Central memory CD4-positive, alpha-beta T cell (primary cell): ENCODE data around the gene SSC4D.
A peak's percentile ranks its signal among the peaks of the same experiment; 100 is the strongest.
"Not testable (repeated sequence)": the region's sequence is repeated elsewhere in the genome, so short reads cannot be mapped to it uniquely, and the experiment has no call there.

Experiments
- DNase-seq: peaks from one replicate; pipeline ENCODE4 v3.0.0; 2022

Gene SSC4D

DNA sequence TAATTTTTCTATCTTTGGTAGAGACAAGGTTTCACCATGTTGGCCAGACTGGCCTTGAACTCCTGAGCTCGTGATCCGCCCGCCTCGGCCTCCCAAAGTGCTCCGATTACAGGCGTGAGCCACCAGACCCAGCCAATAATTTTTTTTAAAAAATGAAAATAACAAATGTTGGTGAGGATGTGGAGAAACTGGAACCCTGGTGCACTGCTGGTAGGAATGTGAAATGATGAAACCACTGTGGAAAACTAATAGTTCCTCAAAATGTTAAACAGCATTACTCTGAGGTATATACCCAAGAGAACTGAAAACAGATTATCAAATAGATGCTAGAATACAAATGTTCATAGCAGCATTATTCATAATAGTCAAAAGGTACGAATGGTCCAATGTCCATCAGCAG is 27.7 kb downstream of the SSC4D start:
- no peak for DNase-seq

DNA sequence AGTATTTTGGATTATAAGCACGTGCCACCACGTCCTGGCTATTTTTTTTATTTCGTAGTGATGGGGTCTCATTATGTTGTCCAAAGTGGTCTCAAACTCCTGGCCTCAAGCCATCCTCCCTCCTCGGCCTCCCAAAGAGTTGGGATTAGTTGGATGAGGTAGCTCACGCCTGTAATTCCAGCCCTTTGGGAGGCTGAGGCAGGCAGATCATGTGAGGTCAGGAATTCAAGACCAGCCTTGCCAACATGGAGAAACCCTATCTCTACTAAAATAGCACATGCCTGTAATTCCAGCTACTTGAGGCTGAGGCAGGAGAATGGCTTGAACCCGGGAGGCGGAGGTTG is 28.9 kb downstream of the SSC4D start:
- no peak for DNase-seq

DNA sequence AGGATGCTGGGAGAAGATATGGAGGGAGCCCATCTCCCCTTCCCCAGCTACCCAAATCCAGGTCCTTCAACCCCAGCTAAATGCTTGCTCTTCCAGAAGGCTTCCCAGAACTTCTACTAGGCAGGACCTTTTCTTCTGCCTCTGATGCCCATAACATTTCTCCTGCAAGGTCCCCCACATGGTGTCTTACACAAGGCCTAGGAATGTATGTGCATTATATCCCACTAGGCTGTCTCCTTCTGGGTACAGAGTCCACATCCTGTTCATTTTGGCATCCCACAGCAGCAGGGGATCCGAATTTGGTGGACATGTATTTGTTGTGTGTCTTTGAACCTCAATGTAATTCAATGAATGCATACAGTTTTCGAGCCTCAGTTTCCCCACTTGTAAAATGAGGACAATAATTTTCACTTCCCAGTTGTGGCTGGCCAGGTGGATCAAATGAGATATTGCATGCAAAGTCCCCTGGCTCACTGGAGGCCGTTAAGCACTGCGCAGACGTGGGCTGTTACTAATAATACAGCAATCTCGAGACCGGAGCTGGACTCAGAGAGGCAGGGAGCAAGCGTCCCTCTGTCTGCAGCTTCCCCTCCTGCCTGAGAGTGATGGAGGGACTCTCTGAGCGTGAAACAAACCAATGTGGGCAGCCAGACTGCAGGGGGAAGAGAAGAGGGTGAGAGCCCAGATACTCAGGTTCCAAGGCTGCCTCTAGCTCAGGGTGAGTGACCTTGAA is 32.1 kb downstream of the SSC4D start:
- no peak for DNase-seq

DNA sequence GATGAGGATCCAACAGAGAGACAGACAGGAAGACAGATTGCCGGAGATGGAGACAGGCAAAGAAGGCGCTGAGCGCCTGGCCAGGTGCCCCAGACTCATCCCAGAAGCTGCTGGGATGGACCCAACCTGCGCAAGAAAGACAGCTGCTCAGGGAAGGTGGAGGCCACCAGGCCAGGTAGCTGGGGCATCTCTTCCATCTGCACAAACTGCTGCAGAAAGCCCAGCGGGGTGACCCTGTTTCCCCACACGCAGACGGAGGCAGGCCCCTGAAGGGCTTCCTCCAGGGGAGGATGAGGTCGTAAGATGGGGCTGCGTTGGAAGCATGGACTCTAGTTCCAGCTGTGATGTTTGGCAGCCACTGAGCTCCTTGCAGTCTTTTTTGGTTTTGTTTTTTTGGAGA is 34.2 kb downstream of the SSC4D start:
- no peak for DNase-seq

DNA sequence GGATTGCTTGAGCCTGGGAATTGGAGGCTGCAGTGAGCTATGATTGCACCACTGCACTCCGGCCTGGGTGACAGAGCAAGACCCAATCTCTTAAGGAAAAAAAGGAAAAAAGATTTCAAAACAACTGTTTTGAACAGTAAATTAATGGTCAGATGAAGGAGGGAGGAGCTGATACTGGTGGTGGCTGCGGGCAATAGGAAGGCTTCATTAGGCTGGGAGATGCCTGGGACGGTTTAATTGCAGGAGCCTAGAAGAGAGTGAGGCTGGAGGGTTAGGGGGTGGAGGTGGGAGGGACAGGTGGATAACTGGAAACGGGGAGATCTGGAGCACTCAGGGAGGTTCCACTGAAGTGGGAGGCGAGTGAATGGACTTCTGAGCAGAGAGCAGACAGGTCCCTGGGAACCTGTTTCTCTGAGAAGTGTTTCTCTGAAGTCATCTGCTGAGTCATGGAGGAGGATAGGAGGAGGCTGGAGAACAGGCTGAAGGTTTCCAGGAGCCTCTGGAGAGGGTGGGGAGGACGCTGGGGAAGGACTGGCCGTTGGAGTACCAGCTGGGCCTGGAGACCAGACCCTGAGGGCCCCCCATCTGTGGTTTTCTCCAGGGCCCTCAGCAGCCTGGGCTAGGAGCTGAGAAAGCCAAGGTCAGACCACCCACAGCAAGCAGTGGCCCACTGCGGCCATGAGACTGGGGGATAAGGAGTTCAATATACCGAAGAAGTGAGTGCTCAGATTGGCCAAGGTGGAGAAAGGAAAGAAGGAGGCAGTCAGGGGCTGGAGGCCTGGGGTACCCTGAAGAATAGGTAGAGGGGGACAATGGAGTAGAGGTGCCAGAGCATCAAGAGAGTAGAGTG is 36.3 kb downstream of the SSC4D start:
- DNase-seq: no peak

DNA sequence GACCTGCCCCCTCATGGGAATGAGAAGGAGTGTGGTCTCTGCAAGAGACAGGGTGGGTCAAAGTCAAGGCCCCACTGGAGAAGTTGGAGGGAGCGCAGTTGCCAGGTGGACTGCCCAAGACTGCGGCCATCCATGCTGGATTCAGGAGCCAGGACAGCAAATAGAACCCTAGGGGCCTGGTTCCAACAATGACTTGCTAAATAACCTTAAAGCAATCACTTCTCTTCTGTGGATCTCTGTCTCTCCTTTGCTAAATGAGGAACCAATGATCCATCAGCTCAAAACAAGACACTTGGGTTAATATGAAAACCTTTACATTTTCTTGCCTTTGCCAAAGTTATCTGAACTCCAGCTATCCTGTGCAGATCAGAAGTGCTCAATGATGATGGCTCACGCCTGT is 38.1 kb downstream of the SSC4D start:
- DNase-seq: no peak

DNA sequence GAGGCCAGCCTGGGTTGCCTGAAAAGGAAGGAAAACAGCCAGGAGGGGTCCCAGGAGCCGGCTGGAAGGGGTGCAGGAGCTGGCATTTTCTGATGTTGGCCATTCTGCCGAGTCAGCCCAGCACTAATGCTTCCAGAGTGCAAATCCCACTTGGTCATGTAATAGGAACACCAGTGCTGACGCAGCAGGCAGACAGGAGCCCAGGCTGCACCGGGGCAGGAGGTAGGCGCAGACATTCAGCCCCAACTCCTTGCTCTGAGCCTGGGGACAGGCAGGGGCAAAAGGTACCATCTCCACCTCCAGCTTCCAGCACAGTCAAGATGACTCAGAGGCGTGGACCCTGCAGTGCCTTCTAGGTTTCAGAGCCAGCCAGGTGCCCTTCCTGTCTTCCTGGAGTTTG is 40.5 kb downstream of the SSC4D start:
- DNase-seq: no peak

DNA sequence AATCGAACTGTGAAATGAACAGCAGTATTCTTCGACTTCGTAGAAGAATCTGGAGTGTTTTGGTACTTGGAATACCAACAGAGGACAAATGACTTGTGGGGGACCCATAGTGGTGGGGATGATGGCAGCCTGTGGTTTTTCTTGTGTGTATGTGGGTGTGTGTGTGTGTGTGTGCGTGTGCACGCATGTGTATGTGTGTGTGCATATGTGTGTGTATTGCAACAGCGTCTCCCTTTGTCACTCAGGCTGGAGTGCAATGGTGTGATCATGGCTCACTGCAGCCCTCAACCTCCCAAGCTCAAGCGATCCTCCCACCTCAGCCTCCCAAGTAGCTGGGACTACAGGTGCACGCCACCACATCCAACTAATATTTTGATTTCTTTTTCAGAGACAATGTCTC is 41.3 kb downstream of the SSC4D start:
- DNase-seq: no peak

DNA sequence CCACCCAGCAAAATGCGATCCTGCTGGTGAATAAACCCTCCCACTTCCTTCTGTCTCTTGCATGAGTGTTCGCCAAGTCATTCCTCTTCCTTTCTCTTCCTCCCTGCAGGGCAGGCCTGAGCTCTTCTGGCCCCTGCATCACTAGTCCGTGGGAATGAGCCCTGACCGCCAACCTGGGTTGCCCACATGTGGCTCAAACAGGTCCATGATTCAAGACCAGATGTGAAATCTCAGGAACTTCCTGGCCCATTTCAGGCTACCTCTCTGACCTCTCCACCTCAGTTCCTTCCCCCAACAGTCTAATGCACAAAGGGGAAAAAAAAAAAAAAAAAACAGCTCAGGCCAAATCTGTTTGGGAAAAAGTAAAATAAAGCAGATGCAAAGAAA is 45.3 kb downstream of the SSC4D start:
- DNase-seq: no peak

DNA sequence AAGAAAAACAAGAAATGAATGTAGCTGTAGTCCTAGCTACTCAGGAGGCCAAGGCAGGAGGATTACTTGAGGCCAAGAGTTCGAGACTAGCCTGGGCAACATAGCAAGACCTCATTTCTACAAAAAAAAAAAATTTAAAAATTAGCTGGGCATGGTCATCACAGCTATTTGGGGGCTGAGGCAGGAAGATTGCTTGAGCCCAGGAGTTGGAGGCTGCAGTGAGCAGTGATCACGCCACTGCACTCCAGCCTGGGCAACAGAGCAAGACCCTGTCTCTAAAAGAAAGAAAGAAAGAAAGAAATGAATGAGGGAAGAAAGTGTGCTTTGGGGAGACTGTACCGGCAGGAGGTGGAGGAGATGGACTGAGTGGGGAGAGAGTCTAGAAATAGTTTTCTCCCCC is 45.7 kb downstream of the SSC4D start:
- not testable (repeated sequence) for DNase-seq

DNA sequence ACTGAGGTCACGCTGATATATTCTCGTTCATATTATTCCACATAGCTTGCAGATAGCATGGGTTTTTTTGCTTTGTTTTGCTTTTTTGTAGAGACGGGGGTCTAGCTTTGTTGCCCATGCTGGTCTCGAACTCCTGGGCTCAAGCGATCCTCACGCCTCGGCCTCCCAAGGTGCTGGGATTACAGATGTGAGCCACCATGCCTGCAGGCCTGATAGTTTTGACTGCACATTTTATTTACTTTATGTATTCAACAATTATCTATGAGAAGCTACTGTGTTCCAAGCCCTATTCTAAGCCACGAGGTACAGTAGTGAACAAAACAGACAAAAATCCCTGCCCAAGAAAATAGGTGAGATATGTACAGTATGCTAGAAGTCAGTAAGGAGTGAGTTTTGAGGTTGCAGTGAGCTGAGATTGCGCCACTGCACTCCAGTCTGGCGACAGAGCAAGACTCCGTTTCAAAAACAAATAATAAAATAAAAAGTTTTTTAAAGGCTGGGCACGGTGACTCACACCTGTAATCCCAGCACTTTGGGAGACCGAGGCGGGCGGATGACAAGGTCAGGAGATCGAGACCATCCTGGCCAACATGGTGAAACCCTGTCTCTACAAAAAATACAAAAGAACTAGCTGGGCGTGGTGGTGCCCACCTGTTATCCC is 49.4 kb downstream of the SSC4D start:
- no peak for DNase-seq

DNA sequence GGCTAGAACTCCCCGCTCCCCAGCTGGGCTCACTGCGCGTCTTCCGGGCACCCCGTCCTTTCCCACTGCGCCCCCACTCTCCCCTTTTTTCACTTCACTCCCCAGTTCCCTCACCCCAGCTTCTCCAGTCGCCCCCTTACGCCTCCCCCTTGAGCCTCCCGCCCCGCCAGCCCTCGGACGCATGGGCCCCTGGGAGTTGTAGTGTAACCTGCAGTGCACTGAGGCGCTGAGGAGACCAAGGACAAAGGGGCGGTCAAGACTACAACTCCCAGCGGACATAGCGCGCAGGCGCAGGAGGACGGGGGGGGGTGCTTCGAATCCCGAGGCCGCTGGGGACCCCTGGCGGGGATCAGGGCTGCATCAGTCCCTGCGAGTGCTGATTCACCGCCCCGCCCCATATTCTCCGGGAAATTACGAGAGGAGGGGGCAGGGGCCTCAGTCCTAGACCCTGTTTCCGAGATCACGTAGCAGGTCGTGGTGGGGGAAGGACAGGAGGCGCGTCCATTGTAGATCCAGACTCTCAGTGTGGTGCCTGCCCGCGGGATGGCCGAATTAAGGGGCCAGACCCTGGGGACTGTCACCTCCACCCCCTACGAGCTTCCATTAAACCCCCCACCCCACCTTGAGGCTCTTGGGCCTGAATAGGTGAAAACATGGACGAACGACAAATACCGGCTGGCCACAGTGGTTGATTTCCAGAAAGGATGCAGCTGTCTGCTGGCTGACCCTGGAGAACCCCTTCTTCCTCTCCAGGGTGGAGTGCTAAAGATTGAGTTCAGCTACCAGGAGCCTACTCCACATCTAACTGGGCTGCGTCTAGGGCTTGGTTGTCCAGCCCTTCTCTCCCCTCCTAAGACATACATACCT is 50.2 kb downstream of the SSC4D start:
- peak; percentile 96 for DNase-seq

DNA sequence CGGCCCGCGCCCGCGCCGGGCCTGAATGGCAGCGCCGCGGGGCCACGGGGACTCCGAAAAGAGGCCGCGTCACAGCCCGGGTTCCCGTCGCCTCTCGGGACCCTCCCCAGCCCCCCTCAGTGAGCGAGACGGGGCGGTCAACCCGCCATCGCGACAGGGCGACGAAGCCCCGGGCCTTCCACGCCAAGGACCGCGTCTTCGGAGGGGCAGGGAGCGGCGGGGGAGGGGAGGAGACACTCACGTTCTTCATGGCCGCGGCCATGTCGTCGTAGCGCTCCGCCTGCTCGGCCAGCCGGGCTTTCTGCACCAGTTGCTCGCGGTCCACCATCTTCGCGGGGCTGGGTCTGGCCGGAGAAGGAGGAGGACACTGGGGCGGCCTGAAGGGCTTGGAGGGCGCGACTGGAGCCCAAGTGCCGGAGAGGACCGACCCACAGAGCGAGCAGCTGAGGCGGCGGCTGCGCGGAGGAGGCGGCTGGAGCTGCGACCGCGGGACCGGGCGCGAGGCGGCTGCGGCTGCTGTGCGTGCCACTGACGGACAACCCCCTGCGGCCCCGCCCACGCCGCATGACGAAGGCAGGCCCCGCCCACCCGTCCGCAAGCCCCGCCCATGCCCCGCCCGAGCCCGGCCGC is 50.9 kb downstream of the SSC4D start, which contains the start of gene YWHAG:
YWHAG (minus strand) TSS at position 511 of the 630 bp plus-strand sequence; CDS start at position 328, 183 bp downstream.
- peak; percentile 85 for DNase-seq

DNA sequence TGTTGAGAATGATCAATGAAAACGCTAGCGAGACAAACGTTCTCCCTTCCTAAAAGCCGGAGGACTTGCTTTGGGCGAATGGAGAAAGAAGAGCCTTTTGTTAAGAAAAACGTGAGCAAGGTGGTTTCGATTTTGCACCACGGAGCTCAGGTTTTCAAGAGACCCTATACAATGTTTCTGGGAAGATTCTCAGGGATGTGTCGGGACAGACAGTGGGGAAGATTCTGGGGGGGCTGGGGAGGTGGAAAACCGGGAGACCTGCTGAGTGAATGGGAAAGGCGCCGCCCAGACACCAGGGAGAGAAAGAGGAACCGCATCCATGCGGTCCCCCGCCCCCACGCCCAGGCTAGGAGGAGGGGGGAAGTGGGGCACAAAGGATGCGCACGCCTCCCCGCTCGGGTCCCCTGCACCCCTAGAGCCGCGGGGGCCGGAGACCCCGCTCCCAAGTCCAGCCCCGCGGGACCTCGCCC is 51.5 kb downstream of the SSC4D start:
- peak; percentile 47 for DNase-seq

DNA sequence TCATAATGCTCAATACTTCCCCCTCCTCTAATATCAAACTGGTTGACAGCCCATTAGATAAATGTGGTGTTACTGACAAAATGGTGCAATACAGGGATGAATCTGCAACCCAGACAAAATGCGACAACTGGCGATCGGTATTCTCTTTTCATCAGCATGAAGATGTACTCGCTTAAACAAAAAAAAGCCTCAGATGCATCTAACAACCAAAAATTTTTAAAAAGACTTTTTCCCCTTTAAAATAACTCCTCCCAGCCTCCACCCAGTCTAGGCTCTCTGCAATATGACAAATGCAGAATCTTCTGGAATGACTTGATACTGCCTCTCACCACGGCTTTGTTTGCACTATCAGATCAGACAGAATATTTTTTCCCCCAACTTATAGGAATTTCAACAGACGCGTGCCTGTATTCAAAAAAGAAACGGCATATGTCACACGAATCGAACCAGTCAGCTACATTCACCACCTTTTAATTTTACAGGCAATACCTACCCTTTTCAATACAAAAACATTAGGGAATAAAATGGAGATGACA is 52.0 kb downstream of the SSC4D start:
- no peak for DNase-seq

DNA sequence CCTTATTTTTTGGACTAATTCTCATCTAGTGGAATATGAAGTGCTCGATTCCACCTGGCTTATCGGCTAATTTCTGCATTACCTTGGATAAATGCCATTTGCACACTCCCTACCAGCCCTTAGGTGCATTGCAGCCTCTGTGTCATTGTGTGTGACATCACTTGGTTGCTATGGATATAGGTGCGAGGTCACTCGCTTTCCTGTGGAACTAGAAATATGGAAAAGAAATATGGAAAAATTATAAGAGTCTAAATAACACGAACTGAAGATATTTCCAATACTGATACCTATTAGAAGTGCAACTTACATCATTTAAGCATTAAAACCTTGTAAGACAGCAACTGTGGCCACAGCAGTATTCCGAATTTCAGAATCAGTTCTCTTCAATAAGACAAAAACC is 52.7 kb downstream of the SSC4D start:
- no peak for DNase-seq

DNA sequence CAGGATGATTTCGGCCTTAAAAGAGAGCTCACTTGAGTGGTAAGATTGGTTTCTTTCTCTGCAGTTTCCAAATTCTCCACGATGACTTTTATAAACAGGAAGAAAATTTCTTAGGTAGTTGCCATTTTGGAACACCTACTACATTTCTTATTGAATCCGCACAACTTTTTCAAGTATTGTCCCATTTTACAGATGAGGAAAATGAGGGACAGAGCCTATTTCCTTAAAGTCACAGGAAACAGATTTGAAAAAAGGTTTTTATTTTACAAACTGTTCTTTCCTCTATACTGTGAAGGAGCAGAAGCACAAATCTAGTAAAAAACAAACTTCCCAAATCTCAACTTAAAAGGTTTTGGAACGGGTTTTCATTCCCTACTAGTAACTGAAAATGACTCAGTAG is 53.4 kb downstream of the SSC4D start:
- no peak for DNase-seq

DNA sequence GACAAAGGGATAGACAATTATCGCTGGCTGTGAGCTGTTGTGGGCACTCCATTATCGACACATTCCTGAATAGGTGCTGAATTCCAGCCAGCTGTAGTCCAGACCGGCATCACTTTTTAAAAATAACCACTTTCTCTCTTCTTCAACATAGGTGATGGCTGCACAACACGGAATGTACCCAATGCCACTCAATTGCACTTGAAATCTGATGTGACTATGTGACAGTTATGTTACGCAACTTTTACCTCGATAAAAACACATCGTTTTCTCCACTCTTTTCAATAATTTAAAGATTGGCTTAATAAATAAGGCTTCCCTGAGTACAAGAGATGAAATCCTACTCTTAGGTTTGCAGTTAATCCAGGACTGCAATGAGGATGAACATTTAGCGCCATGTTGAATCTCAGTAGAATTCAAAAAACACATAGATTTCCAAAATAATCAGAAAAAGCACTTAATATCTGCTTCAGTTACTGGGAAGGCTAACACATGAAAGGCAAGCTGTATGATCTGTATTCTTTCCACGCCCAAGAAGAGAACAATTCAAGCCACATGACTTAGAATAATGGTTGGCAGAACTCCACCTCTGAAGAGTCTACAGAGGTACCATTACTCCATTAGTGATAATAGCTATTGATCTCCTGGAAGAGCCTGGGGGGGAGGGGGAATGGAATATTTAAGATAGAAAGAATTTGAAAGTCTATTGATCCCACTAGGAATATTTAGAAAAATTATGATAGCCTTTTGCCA is 54.3 kb downstream of the SSC4D start:
- DNase-seq: no peak

DNA sequence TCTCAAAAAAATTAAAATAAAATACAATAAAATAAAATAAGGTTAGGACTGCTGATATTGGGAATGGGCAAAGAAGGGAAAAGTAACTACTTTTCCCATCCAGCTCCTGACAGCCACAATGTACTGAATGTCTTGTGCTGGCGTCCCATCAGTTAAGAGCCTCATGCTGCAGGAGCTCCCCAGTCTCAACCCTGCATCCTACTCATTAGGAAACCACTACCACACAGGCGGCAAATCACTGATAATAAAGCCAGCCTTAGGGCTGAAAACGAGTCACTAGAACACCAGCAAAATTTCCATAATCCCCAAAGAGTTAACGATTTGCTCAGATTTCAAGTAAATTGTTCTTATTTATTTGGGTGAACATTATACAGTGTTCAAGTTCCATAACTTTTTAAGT is 55.0 kb downstream of the SSC4D start:
- no peak for DNase-seq

DNA sequence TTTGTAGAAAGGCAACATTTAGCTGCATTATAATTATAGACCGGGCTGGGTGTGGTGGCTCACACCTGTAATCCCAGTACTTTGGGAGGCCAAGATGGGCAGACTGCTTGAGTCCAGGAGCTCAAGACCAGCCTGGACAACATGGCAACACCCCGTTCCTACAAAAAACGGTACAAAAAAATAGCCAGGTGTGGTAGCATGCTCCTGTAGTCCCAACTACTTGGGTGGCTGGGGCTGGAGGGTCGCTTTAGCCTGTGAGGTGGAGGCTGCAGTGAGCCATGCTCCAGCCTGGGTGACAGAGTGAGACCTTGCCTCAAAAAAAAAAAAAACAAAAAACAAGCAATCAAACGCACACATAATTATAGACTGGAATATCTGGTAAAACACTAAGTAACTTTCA is 55.8 kb downstream of the SSC4D start:
- DNase-seq: no peak

DNA sequence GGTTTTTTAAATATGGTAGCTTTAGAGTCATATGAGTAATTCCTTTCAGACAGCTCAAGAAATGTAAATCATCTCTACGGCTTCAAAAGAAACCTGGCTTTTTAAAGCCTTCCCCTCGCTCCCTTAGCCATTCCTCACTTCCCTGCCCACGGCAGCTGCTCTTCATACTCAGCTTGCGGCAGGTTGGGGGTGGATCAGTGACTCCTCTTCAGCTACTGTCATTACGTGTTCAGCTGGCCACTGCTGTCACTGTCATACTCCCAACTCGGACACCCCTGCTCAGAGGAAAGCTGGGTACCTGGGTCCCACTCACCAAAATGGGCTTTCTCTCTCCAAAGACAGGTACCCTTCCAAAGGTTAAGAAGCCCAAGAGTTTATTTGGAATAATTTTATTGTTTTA is 57.3 kb downstream of the SSC4D start:
- DNase-seq: no peak
